Measurements from ENCODE around the gene DEPDC7. TPM values are rescaled to one million over a fixed set of nuclear protein-coding genes. Genes with fewer than 3 reads are reported as not detected.

DEPDC7 gene
- total and polyA plus RNA-seq, 2 experiments from 2014 or later, result 8.6 to 10.9 TPM

GRCh38 chr11:33017478-33017877 lies 1.8 kb downstream of the DEPDC7 start:
- DNase-seq (ENCODE audit: low spot score) (peak; percentile 28), ATAC-seq (no peak)
- Histone ChIP-seq H3K4me1 (ENCODE audit: insufficient read depth) (peaks cover 16% of the 10 kb centered on the region), H3K9me2 (ENCODE audit: insufficient read depth) (no peaks in the 10 kb centered on the region), H4K20me1 (replicated peaks; ENCODE audit: insufficient read depth) (no peaks in the 10 kb centered on the region), H3K36me3 (ENCODE audit: insufficient read depth) (no peaks in the 10 kb centered on the region), H2AFZ (no peak overlapping the region), H3K4me3 (peak overlapping the region; percentile 77; the same call in 1 of the 2 replicates), H3K79me2 (replicated peaks; ENCODE audit: insufficient read depth) (no peaks in the 10 kb centered on the region), H3K4me2 (peak overlapping the region; percentile 95), H3F3A (replicated peaks; ENCODE audit: low read depth) (peaks cover 4% of the 10 kb centered on the region; the same call in 1 of the 2 replicates), H3K27me3 (ENCODE audit: insufficient read depth) (peaks cover 11% of the 10 kb centered on the region), H3K27ac (ENCODE audit: low read depth) (no peak overlapping the region)
- H3K4me3 Mint-ChIP-seq, result peak overlapping the region; percentile 79; the same call in 2 of the 3 replicates
- no peak for TF ChIP-seq CREB1 (CRISPR knock-in tag; IDR thresholded peaks at IDR 0.05; ENCODE audit: low read depth)
- TF ChIP-seq REST (IDR thresholded peaks at IDR 0.05; ENCODE audit: unreplicated experiment), result no peak
- no peak for TF ChIP-seq STAT1 (IDR thresholded peaks at IDR 0.05; ENCODE audit: unreplicated experiment)
- no peak for TF ChIP-seq ZNF331 (CRISPR knock-in tag; IDR thresholded peaks at IDR 0.05; ENCODE audit: low read depth)
- no peak for TF ChIP-seq EZH2phosphoT487 (IDR thresholded peaks at IDR 0.05; ENCODE audit: unreplicated experiment)
- no peak for TF ChIP-seq ZNF114 (CRISPR knock-in tag; IDR thresholded peaks at IDR 0.05)
- no peak for TF ChIP-seq ETS1 (IDR thresholded peaks at IDR 0.05)
- TF ChIP-seq ZNF462 (CRISPR knock-in tag; IDR thresholded peaks at IDR 0.05), result no peak
- peaks cover 17% of the 10 kb centered on the region; the same call in 2 of the 3 replicates for H3K4me1 Mint-ChIP-seq
- H3K27me3 Mint-ChIP-seq (ENCODE audit: insufficient read depth, low read depth, poor library complexity), result peaks cover 16% of the 10 kb centered on the region
- no peak overlapping the region for H3K27ac Mint-ChIP-seq
- H3K9me3 Mint-ChIP-seq, result no peaks in the 10 kb centered on the region
- H3K36me3 Mint-ChIP-seq (ENCODE audit: low read depth), result no peaks in the 10 kb centered on the region
